ENCODE results near the gene TMX2. TPM values are rescaled to one million over a fixed set of nuclear protein-coding genes. Genes with fewer than 3 reads are reported as not detected.
"Not testable (repeated sequence)": the region's sequence is repeated elsewhere in the genome, so short reads cannot be mapped to it uniquely, and the experiment has no call there.

The TMX2 gene
- total RNA-seq, 2 experiments from 2014 or later, result 59.8 to 72.5 TPM

- ATAC-seq (peak; percentile 83), DNase-seq (no peak)
- Mint-ChIP-seq H3K27ac (peak overlapping the region; percentile 12), H3K4me3 (no peak overlapping the region), H3K36me3 (ENCODE audit: low read depth) (peaks cover 63% of the 10 kb centered on the region), H3K4me1 (peaks cover 52% of the 10 kb centered on the region), H3K9me3 (ENCODE audit: low read depth) (no peaks in the 10 kb centered on the region), H3K27me3 (no peaks in the 10 kb centered on the region)
- ChIA-PET POLR2A (interaction anchor here (0.6 to 1.5 kb wide), 2 partner anchors 61 to 254 kb away, joined by 3 read pairs; partner anchors contain the start of gene SELENOH), CTCF (interaction anchor here (0.6 to 1.5 kb wide), 4 partner anchors 116 to 815 kb away, joined by 3 to 4 read pairs (median 3); no protein-coding TSS in a partner anchor)
- intact Hi-C loops (cut with DNase I, micrococcal nuclease), result no loop called here
Observed at GRCh38 chr11:57680552-57680874, 31.9 kb upstream of the TMX2 start.

- Mint-ChIP-seq H3K27ac (peak overlapping the region; percentile 72), H3K27me3 (no peaks in the 10 kb centered on the region), H3K9me3 (ENCODE audit: low read depth) (no peaks in the 10 kb centered on the region), H3K4me3 (no peak overlapping the region), H3K4me1 (peaks cover 45% of the 10 kb centered on the region), H3K36me3 (ENCODE audit: low read depth) (peaks cover 57% of the 10 kb centered on the region)
- POLR2A ChIA-PET, result interaction anchor here (0.6 kb wide), 1 partner anchor 255 kb away, joined by 3 read pairs; no protein-coding TSS in a partner anchor
- ATAC-seq, result no peak
- DNase-seq, result no peak
- CTCF ChIA-PET, result interaction anchor here (1.5 kb wide), 1 partner anchor 117 kb away, joined by 3 read pairs; no protein-coding TSS in a partner anchor
- intact Hi-C loops (cut with DNase I, micrococcal nuclease), result no loop called here
Observed at GRCh38 chr11:57681168-57681567, 31.2 kb upstream of the TMX2 start.

GRCh38 chr11:57690474-57690873 lies 21.9 kb upstream of the TMX2 start:
- H3K9me3 Mint-ChIP-seq (ENCODE audit: low read depth); H3K4me3 Mint-ChIP-seq; H3K4me1 Mint-ChIP-seq; CTCF ChIA-PET; ATAC-seq; DNase-seq; H3K27ac Mint-ChIP-seq; H3K27me3 Mint-ChIP-seq; POLR2A ChIA-PET; intact Hi-C loops (cut with DNase I, micrococcal nuclease): not testable (repeated sequence)
- peaks cover 46% of the 10 kb centered on the region for H3K36me3 Mint-ChIP-seq (ENCODE audit: low read depth)

GRCh38 chr11:57698843-57699365 lies 13.5 kb upstream of the TMX2 start:
- ChIA-PET CTCF (interaction anchor here (1.3 to 1.9 kb wide), 4 partner anchors 9 to 127 kb away, joined by 3 to 5 read pairs (median 3); no protein-coding TSS in a partner anchor), POLR2A (no interaction called here)
- H3K27ac Mint-ChIP-seq, result no peak overlapping the region
- no peak for ATAC-seq
- H3K4me1 Mint-ChIP-seq, result no peaks in the 10 kb centered on the region
- no peaks in the 10 kb centered on the region for H3K9me3 Mint-ChIP-seq (ENCODE audit: low read depth)
- no peak for DNase-seq
- no peaks in the 10 kb centered on the region for H3K27me3 Mint-ChIP-seq
- intact Hi-C loops (cut with DNase I, micrococcal nuclease), result no loop called here
- no peak overlapping the region for H3K4me3 Mint-ChIP-seq
- H3K36me3 Mint-ChIP-seq (ENCODE audit: low read depth), result peaks cover 48% of the 10 kb centered on the region

GRCh38 chr11:57699813-57700212 lies 12.6 kb upstream of the TMX2 start:
- no peaks in the 10 kb centered on the region for H3K27me3 Mint-ChIP-seq
- H3K9me3 Mint-ChIP-seq (ENCODE audit: low read depth), result no peaks in the 10 kb centered on the region
- H3K4me3 Mint-ChIP-seq, result no peak overlapping the region
- no peak for ATAC-seq
- ChIA-PET CTCF (interaction anchor here (1.3 kb wide), 1 partner anchor 24 kb away, joined by 3 read pairs; no protein-coding TSS in a partner anchor), POLR2A (no interaction called here)
- intact Hi-C loops (cut with DNase I, micrococcal nuclease), result no loop called here
- no peaks in the 10 kb centered on the region for H3K4me1 Mint-ChIP-seq
- no peak overlapping the region for H3K27ac Mint-ChIP-seq
- DNase-seq, result no peak
- H3K36me3 Mint-ChIP-seq (ENCODE audit: low read depth), result peaks cover 46% of the 10 kb centered on the region

GRCh38 chr11:57700425-57700824 lies 12.0 kb upstream of the TMX2 start:
- no peaks in the 10 kb centered on the region for H3K4me1 Mint-ChIP-seq
- CTCF ChIA-PET, result no interaction called here
- POLR2A ChIA-PET, result no interaction called here
- peaks cover 43% of the 10 kb centered on the region for H3K36me3 Mint-ChIP-seq (ENCODE audit: low read depth)
- DNase-seq (no peak), ATAC-seq (no peak)
- H3K27ac Mint-ChIP-seq, result no peak overlapping the region
- H3K4me3 Mint-ChIP-seq, result no peak overlapping the region
- intact Hi-C loops (cut with DNase I, micrococcal nuclease), result no loop called here
- H3K27me3 Mint-ChIP-seq, result no peaks in the 10 kb centered on the region
- no peaks in the 10 kb centered on the region for H3K9me3 Mint-ChIP-seq (ENCODE audit: low read depth)

- DNase-seq (no peak), ATAC-seq (no peak)
- H3K27ac Mint-ChIP-seq, result peak overlapping the region; percentile 37
- H3K36me3 Mint-ChIP-seq (ENCODE audit: low read depth), result peaks cover 34% of the 10 kb centered on the region
- peaks cover 4% of the 10 kb centered on the region for H3K4me1 Mint-ChIP-seq
- H3K27me3 Mint-ChIP-seq, result no peaks in the 10 kb centered on the region
- no peak overlapping the region for H3K4me3 Mint-ChIP-seq
- ChIA-PET POLR2A (interaction anchor here (0.7 kb wide), 1 partner anchor 19 kb away, joined by 3 read pairs; no protein-coding TSS in a partner anchor), CTCF (interaction anchor here (0.6 to 2.1 kb wide), 7 partner anchors 10 to 733 kb away, joined by 3 to 11 read pairs (median 3); no protein-coding TSS in a partner anchor)
- no peaks in the 10 kb centered on the region for H3K9me3 Mint-ChIP-seq (ENCODE audit: low read depth)
- intact Hi-C loops (cut with DNase I, micrococcal nuclease), result no loop called here
Observed at GRCh38 chr11:57703341-57703740, 9.1 kb upstream of the TMX2 start.

- intact Hi-C loops (cut with DNase I, micrococcal nuclease), result no loop called here
- Mint-ChIP-seq H3K36me3 (ENCODE audit: low read depth) (peaks cover 21% of the 10 kb centered on the region), H3K4me1 (peaks cover 12% of the 10 kb centered on the region), H3K4me3 (no peak overlapping the region), H3K27me3 (no peaks in the 10 kb centered on the region), H3K9me3 (ENCODE audit: low read depth) (no peaks in the 10 kb centered on the region), H3K27ac (no peak overlapping the region)
- ATAC-seq, result no peak
- POLR2A ChIA-PET, result interaction anchor here (0.7 kb wide), 1 partner anchor 95 kb away, joined by 3 read pairs; no protein-coding TSS in a partner anchor
- DNase-seq, result no peak
- CTCF ChIA-PET, result no interaction called here
Observed at GRCh38 chr11:57704932-57705331, 7.5 kb upstream of the TMX2 start.

- POLR2A ChIA-PET, result interaction anchor here (0.7 kb wide), 1 partner anchor 95 kb away, joined by 3 read pairs; no protein-coding TSS in a partner anchor
- H3K4me3 Mint-ChIP-seq; intact Hi-C loops (cut with DNase I, micrococcal nuclease); DNase-seq; CTCF ChIA-PET; H3K9me3 Mint-ChIP-seq (ENCODE audit: low read depth); ATAC-seq; H3K27ac Mint-ChIP-seq; H3K27me3 Mint-ChIP-seq: not testable (repeated sequence)
- H3K4me1 Mint-ChIP-seq, result peaks cover 17% of the 10 kb centered on the region
- H3K36me3 Mint-ChIP-seq (ENCODE audit: low read depth), result peaks cover 18% of the 10 kb centered on the region
Observed at GRCh38 chr11:57705432-57705831, 7.0 kb upstream of the TMX2 start.

GRCh38 chr11:57709802-57710367 lies 2.5 kb upstream of the TMX2 start:
- ATAC-seq (no peak), DNase-seq (no peak)
- Mint-ChIP-seq H3K4me1 (peaks cover 48% of the 10 kb centered on the region), H3K4me3 (no peak overlapping the region), H3K36me3 (ENCODE audit: low read depth) (peaks cover 12% of the 10 kb centered on the region), H3K9me3 (ENCODE audit: low read depth) (no peaks in the 10 kb centered on the region), H3K27me3 (no peaks in the 10 kb centered on the region), H3K27ac (peak overlapping the region; percentile 42)
- intact Hi-C loops (cut with DNase I, micrococcal nuclease), result loop anchor here in 1 of 2 experiments (5.0 kb wide), 2 partner anchors 143 to 283 kb away; partner anchors contain the start of genes SLC43A3 and UBE2L6
- POLR2A ChIA-PET, result interaction anchor here (0.6 to 2.6 kb wide), 3 partner anchors 18 to 51 kb away, joined by 3 to 16 read pairs (median 7); partner anchors contain the start of gene SELENOH
- CTCF ChIA-PET, result interaction anchor here (0.6 to 1.2 kb wide), 6 partner anchors 8 to 91 kb away, joined by 3 to 7 read pairs (median 3); no protein-coding TSS in a partner anchor

GRCh38 chr11:57711414-57712255 lies 758 bp upstream of the TMX2 start, which contains the start of gene MED19:
Gene MED19 (minus strand): TSS chr11:57712215. CDS start chr11:57712179, 36 bp downstream.
- H3K36me3 Mint-ChIP-seq (ENCODE audit: low read depth), result peaks cover 13% of the 10 kb centered on the region
- intact Hi-C loops (cut with DNase I, micrococcal nuclease), result loop anchor here (1.0 to 5.0 kb wide), 14 partner anchors 30 to 868 kb away; partner anchors contain the start of genes CLP1 (in 2 of the 2), SELENOH (in 2 of the 2), SLC43A3 (in 2 of the 2) and TIMM10 (in 2 of the 2)
- peaks cover 50% of the 10 kb centered on the region for H3K4me1 Mint-ChIP-seq
- ChIA-PET CTCF (interaction anchor here (1.0 to 1.4 kb wide), 4 partner anchors 17 to 218 kb away, joined by 3 to 4 read pairs (median 4); no protein-coding TSS in a partner anchor), POLR2A (interaction anchor here (0.6 to 2.6 kb wide), 5 partner anchors 9 to 198 kb away, joined by 3 to 16 read pairs (median 3); partner anchors contain the start of gene SELENOH)
- ATAC-seq (peak; percentile 43), DNase-seq (peak; percentile 85)
- peak within 1 kb of the TSS; percentile 97 for H3K4me3 Mint-ChIP-seq
- H3K27ac Mint-ChIP-seq, result peak within 1 kb of the TSS; percentile 97
- no peaks in the 10 kb centered on the region for H3K9me3 Mint-ChIP-seq (ENCODE audit: low read depth)
- no peaks in the 10 kb centered on the region for H3K27me3 Mint-ChIP-seq
